ENCODE measurements around the gene MVK.

The MVK gene

DNA sequence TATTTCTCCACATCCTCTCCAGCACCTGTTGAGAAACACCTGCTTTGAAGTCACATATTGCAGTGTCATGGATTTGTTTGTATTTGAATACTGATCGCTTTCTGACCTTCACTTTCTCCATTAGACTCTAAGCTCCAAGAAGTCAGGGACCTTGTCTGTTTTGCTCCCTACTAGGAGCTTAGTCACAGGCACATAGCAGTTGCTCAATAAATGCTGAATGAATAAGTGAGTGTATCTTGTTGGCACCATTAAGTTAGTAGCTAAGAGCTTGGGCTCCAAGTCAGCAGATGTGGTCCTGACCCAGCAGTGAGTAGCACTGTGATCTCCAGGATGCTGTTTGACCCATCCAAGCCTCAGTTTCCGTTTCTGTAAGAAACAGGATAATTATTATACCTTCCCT is 10.1 kb downstream of the MVK start:
- TF ChIP-seq, protein P1, sequence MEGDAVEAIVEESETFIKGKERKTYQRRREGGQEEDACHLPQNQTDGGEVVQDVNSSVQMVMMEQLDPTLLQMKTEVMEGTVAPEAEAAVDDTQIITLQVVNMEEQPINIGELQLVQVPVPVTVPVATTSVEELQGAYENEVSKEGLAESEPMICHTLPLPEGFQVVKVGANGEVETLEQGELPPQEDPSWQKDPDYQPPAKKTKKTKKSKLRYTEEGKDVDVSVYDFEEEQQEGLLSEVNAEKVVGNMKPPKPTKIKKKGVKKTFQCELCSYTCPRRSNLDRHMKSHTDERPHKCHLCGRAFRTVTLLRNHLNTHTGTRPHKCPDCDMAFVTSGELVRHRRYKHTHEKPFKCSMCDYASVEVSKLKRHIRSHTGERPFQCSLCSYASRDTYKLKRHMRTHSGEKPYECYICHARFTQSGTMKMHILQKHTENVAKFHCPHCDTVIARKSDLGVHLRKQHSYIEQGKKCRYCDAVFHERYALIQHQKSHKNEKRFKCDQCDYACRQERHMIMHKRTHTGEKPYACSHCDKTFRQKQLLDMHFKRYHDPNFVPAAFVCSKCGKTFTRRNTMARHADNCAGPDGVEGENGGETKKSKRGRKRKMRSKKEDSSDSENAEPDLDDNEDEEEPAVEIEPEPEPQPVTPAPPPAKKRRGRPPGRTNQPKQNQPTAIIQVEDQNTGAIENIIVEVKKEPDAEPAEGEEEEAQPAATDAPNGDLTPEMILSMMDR (IDR thresholded peaks at IDR 0.05; ENCODE audit: extremely low read depth, missing control alignments) = no peak
- no peak for DNase-seq (ENCODE audit: low spot score)

DNA sequence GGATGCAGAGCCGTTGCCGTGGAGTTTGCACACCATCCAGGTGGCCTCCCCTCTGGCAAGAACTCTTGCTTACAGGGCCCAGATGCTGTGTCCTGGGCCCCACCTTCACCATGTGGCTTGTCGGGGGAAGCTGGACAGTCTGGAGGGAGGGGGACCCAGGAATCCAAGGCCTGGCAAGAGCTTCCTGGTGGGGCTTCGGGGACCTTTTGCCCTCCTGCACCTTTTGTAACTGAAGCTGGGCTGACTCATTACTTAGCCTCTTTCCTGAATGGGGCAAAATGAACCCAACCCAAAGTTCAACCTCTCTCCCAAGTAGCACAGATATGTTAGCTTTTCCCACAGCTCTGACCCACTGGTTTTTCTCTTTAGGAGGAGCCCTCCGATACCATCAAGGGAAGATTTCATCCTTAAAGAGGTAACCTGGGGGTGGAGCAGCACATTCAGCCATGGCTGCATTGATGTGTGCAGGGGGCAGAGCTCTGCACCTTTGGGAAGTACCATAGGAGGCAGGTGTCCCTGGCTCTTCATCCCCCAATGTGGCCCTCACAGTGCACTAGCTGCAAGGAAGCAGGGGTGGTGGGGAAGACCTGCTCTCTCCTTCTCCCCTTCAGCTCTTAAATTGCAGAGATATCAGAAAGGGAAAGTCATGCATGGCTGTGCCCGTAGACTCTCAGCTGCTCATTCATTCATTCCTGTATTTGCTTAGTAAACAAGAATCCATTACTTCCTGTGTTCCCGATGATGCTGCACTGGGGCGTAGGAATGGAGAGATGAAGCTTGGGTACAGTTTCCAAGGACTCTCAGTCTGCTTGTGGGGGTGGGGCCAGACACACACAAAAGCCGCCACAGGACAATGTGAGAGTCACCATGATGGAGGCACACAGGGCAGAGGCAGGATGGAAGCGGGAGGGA is 13.0 kb downstream of the MVK start:
- TF ChIP-seq, protein P1 (IDR thresholded peaks at IDR 0.05; ENCODE audit: extremely low read depth, missing control alignments) = no peak
- DNase-seq (ENCODE audit: low spot score) = no peak

DNA sequence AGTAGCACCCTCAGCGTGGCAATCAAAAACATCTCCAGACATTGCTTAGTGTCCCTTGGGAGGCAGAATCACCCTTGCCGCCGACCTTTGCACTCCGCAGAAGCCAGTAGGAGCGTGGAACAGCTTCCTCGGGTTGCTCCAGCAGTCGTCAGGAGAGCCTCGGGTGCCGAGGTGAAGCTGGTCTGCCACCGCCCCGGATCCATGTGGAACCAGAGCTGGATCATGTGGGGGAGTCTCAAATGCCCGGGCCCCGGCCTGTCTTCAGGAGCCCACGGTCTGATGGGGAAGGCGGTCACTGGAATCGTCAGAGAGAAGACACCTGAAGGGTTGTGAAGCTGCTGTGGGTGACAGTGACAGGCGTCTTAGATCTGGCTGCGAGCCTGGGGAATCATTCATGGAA is 14.3 kb downstream of the MVK start:
- TF ChIP-seq, protein P1 (IDR thresholded peaks at IDR 0.05; ENCODE audit: extremely low read depth, missing control alignments) = no peak
- DNase-seq (ENCODE audit: low spot score) = no peak

DNA sequence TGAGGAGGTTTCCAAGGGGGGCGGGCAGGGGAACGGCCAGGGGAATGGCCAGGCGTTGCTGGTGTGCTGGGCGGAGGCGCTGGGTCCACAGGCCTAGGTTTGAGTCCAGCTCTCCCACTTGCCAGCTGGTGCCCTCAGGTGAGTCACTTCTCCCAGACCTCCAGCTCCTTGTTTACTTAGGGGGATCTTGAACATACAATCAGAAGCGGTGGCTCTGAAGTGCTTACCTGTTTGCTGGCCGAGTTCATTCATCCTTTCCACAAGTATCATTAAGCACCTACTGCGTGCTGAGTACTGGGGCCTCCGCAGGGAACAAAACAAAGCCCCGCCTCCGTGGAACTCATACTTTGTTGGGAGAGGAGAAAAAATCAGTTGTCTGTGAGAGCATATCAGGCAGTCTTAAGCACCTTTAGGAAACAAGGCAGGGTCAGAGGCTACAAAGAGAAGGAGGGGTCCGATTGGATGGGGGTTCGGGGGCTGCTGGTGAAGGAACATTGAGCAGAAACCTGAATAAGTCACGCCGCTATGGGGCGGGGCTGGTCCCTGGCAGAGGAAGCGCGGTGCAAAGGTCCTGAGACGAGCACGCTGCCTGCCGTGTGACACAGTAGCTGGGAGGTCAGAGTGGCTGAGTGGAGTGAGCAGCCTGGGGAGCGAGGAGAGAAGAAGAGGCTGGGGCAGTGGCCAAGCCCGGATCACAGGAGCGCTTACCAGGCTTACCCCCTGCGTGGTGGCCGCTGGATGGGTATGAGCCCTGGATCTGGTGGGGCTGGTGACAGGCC is 15.1 kb downstream of the MVK start:
- TF ChIP-seq, protein P1 (IDR thresholded peaks at IDR 0.05; ENCODE audit: extremely low read depth, missing control alignments) = no peak
- no peak for DNase-seq (ENCODE audit: low spot score)

DNA sequence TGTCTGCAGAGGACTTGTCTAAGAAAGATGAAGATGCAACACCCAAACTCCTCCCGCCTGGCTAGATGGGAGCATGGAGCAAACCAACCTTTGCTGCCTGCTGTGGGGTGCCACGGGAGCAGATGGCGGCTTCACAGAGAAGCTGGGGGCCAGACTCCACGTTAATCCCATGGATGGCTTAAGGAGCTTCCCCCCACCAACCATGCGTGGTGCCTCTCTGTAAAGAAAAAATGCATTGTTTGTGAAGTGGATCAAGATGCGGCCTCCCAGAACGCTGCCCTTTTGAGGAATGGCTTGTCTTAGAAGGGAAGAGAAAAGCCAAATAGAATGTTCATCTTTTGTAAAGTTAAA is 15.6 kb downstream of the MVK start:
- TF ChIP-seq, protein P1 (IDR thresholded peaks at IDR 0.05; ENCODE audit: extremely low read depth, missing control alignments) = no peak
- no peak for DNase-seq (ENCODE audit: low spot score)

DNA sequence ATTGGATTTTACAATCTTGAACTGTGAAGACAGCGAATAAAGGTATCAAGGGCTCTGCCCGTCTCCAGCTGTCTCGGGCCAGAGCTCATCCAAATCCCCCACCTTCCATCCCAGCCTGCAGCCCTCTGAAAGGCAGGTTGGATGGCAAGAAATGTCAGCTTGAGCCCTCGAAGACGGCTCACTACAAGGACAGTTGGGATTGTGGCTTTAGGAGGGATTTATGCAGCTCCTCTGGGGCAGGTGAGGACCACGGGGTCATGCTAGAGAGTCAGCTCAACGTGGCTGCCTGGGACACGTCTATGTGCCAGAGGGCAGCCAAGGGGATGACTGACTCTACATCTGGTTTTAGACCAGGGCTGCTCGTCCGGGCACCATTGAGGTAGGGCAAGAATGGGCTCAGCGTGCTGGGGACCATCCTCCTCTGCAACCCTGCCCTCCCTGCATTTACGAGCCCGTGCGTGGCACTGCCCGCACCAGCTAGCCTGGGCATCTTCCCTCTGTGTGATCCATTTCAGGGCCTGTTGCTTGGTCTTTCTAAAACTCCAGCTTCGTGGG is 16.2 kb downstream of the MVK start:
- no peak for DNase-seq (ENCODE audit: low spot score)
- TF ChIP-seq, protein P1 (IDR thresholded peaks at IDR 0.05; ENCODE audit: extremely low read depth, missing control alignments) = no peak

DNA sequence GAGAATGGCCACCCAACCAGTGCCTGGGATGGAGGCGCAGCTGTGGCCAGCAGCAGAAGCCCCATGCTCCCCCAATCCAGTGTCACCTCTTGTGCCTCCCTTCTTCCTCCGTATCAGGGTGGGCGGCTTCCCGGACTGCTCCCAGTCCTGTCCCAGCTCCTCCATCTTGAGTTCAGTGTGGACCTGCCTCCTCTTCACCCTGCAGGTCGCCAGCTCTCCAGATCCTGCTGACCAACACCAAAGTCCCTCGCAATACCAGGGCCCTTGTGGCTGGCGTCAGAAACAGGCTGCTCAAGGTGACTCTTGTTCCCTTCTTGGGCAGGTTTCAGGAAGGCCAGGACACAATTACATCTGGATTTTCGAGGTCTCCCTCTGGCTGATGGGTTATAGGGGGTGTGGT is 17.0 kb downstream of the MVK start:
- no peak for DNase-seq (ENCODE audit: low spot score)
- TF ChIP-seq, protein P1 (IDR thresholded peaks at IDR 0.05; ENCODE audit: extremely low read depth, missing control alignments) = no peak

Data from GM20000 (cell line).